HepG2 (cell line): ENCODE results near the gene CAMTA1.

Experiments used
- CBX5 ChIP-seq: sonication (generic); formaldehyde crosslinking; IDR thresholded peaks from 2 replicates; pipeline ENCODE4 v1.4.0; 2020; ENCODE audit warnings: missing genetic modification reagents, borderline replicate concordance
- CCDC6 ChIP-seq: sonication (generic); formaldehyde crosslinking; IDR thresholded peaks from 2 replicates; pipeline ENCODE4 v1.8.1; 2022; ENCODE audit warnings: mild to moderate bottlenecking, missing genetic modification reagents, moderate library complexity
- CTCF ChIP-seq: sonication (generic); formaldehyde crosslinking; IDR thresholded peaks from 2 replicates; pipeline ENCODE4 v1.5.0; 2020; ENCODE audit warnings: mild to moderate bottlenecking, missing genetic modification reagents, moderate library complexity
- HNF1B ChIP-seq: sonication (generic); formaldehyde crosslinking; IDR thresholded peaks from 2 replicates; pipeline ENCODE4 v1.5.1; 2020; ENCODE audit warnings: mild to moderate bottlenecking, moderate library complexity, missing genetic modification reagents
- IRF1 ChIP-seq: sonication (generic); formaldehyde crosslinking; IDR thresholded peaks from 2 replicates; pipeline ENCODE4 v1.4.0; 2020; ENCODE audit warnings: low read depth, mild to moderate bottlenecking, missing genetic modification reagents
- MAX ChIP-seq: IDR thresholded peaks from 2 replicates; pipeline ENCODE4 v1.6.1; 2012; ENCODE audit warnings: inconsistent platforms
- POLR2A ChIP-seq, 2 experiments: IDR thresholded peaks; 2 replicates each; pipeline ENCODE4 v1.6.1; 2011; ENCODE audit warnings: low read depth in 2 of 2, low read length in 2 of 2, mild to moderate bottlenecking in 1 of 2, moderate library complexity in 1 of 2; ENCODE audit not compliant: insufficient read depth in 1 of 2
- POLR2AphosphoS5 ChIP-seq: IDR thresholded peaks from 2 replicates; pipeline ENCODE4 v1.6.1; 2012; ENCODE audit warnings: low read depth, low read length
- SMAD3 ChIP-seq: sonication (generic); formaldehyde crosslinking; IDR thresholded peaks from 2 replicates; pipeline ENCODE4 v1.4.0; 2020; ENCODE audit warnings: missing genetic modification reagents
- TBL1XR1 ChIP-seq: fragments of 150-350 bp; IDR thresholded peaks from 2 replicates; pipeline ENCODE4 v1.6.1; 2014; ENCODE audit warnings: borderline replicate concordance, low read length; ENCODE audit not compliant: partially characterized antibody
- UBTF ChIP-seq: sonication (generic); formaldehyde crosslinking; IDR thresholded peaks from 2 replicates; pipeline ENCODE4 v1.4.0; 2020; ENCODE audit warnings: mild to moderate bottlenecking, missing genetic modification reagents
- ZBTB26 ChIP-seq: IDR thresholded peaks from 2 replicates; pipeline ENCODE4 v1.6.1; 2016; ENCODE audit warnings: missing compliant biosample characterization, missing genetic modification reagents, borderline replicate concordance

GRCh38 chr1:7287013-7287412 lies 501.8 kb downstream of the CAMTA1 start:
- TF ChIP-seq UBTF (CRISPR knock-in tag) (no peak), MAX (no peak), HNF1B (no peak), CCDC6 (CRISPR knock-in tag) (no peak), CBX5 (CRISPR knock-in tag) (no peak), SMAD3 (CRISPR knock-in tag) (no peak), POLR2AphosphoS5 (no peak), IRF1 (CRISPR knock-in tag) (no peak), TBL1XR1 (no peak), CTCF (CRISPR knock-in tag) (0 out of 2 replicates have a peak, but pooled peaks have one; percentile 5), ZBTB26 (CRISPR knock-in tag) (no peak), POLR2A (IDR thresholded peaks at IDR 0.05; ENCODE audit: insufficient read depth in 1 of 2, low read depth in 2 of 2, low read length in 2 of 2) (no peak)
